ENCODE data around the gene PRRG2. TPM values are rescaled to one million over a fixed set of nuclear protein-coding genes. Genes with fewer than 3 reads are reported as not detected.

PRRG2 gene
- total RNA-seq, 8 experiments from 2014 or later: 0.21 to 1.1 (median 0.60) TPM

DNA sequence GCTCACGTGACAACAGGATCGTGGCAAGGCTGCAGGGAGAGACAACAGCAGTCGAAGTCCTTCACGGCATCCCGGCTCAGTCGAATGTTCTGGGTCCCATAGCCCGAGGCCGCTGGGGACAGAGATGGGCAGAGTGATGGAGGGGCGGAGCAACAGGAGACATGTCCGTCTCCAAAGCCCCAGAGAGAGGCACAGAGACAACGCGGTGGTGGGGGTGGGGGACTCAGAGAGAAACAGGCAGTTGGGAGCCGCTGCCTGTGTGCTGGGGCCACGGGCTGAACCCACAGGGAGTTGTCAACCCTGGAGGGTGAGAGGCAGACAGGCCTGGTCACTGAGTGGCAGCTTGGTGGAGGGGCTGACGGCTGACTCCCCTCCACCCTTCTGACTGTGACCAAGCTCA, 21.2 kb upstream of the PRRG2 start:
- no peak overlapping the region for H3K27ac ChIP-seq
- 60 to 100% (median 72%) methylated on average over 1 to 10 of the region's 15 CpGs; no CpG with 5 or more reads in 5 of the 10 experiments for WGBS, 10 experiments
- in situ Hi-C loops (cut with MboI; ENCODE audit: low pct_unique_long_range_greater_than_20kb in 2 of 9, low sequenced_read_pairs in 9 of 9, unreplicated experiment in 9 of 9): no loop called here

DNA sequence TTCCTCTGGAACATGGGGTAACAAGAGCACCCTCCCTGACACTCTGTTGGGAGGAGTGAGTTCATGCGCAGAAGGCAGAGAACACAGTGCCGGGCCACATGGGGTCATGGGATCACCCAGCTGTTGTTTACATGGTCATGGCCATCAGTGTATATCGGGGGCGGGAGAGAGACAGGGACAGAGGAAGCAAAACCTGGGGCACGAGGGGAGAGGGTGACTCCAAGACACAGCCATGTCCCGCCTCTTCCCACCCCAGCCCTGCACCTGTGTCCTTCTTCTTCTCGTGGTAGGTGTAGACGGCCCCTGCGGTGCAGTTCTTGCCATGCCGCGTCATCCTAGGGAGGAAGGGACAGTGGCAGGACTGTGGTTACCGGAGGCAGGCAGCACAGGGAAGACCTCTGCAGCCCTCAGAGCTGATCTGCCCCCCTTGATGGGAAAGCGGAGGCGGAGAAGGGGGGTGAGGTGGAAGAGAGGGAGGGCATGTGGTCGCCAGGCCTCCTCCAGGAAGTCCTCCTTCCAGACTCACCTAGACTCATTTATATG, 20.7 kb upstream of the PRRG2 start:
- WGBS, 10 experiments: 62 to 95% (median 83%) methylated on average over 1 to 6 of the region's 15 CpGs; no CpG with 5 or more reads in 4 of the 10 experiments

More for the DNA sequence above, 21.2 kb upstream of the PRRG2 start:
- Histone ChIP-seq H3K4me3 (no peak overlapping the region), H3K4me1 (replicated peaks in 1 of 2) (peaks cover 6 to 10% of the 10 kb centered on the region in 2 donors)
- no peak for ATAC-seq (replicated peaks in 6 of 8)

DNA sequence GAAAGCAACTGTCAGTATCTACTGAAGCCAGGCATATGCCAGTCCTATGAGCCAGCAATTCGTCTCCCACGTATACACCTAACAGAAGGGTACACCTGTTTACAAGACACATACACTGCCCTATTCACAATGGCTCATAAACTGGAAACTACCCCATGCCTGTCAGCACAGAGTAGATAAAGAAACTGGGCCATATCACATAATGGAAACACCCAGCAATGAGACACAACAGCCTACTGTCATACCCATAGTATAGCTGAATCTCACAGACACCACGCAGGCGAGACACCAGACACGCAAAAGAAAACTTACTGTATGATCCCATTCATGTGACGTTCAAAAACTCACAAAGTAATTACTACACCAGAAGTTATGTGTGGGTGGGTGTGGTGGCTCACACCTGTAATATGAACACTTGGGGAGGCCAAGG, 16.5 kb upstream of the PRRG2 start:
- 57 to 100% (median 96%) methylated on average over 1 to 6 of the region's 6 CpGs; no CpG with 5 or more reads in 1 of the 10 experiments for WGBS, 10 experiments
- Histone ChIP-seq H3K4me3 (no peak overlapping the region), H3K27ac (no peak overlapping the region), H3K4me1 (replicated peaks in 1 of 2) (no peaks in the 10 kb centered on the region)
- in situ Hi-C loops (cut with MboI; ENCODE audit: low pct_unique_long_range_greater_than_20kb in 2 of 9, low sequenced_read_pairs in 9 of 9, unreplicated experiment in 9 of 9): no loop called here
- ATAC-seq (replicated peaks in 6 of 8): no peak

More for the DNA sequence above, 20.7 kb upstream of the PRRG2 start:
- H3K4me3 ChIP-seq: no peak overlapping the region
- no peak overlapping the region for H3K27ac ChIP-seq
- no peak for ATAC-seq (replicated peaks in 6 of 8)
- H3K4me1 ChIP-seq (replicated peaks in 1 of 2): peaks cover 6 to 10% of the 10 kb centered on the region in 2 donors
- in situ Hi-C loops (cut with MboI; ENCODE audit: low pct_unique_long_range_greater_than_20kb in 2 of 9, low sequenced_read_pairs in 9 of 9, unreplicated experiment in 9 of 9): no loop called here

DNA sequence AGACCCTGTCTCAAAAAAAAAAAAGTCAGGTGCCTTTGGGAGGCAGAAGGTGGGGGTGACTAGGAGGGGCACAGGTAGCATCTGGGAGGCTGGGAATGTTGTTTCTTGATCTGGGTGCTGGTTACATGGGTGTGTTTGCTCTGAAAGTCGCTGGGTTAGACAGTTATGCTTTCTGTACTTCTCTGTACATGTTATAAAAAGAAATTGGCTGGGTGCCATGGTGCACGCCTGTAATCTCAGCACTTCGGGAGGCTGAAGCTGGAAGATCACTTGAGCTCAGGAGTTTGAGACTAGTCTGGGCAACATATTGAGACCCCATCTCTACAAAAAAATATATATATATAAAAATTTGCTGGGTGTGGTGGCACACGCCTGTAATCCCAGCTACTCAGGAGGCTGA, 15.9 kb upstream of the PRRG2 start:
- Histone ChIP-seq H3K27ac (no peak overlapping the region), H3K4me3 (no peak overlapping the region), H3K4me1 (replicated peaks in 1 of 2) (peaks cover 0 to under 1% of the 10 kb centered on the region in 2 donors)
- 33 to 100% (median 77%) methylated on average over 1 to 3 of the region's 4 CpGs; no CpG with 5 or more reads in 2 of the 10 experiments for WGBS, 10 experiments
- no peak for ATAC-seq (replicated peaks in 6 of 8)
- in situ Hi-C loops (cut with MboI; ENCODE audit: low pct_unique_long_range_greater_than_20kb in 2 of 9, low sequenced_read_pairs in 9 of 9, unreplicated experiment in 9 of 9): no loop called here

DNA sequence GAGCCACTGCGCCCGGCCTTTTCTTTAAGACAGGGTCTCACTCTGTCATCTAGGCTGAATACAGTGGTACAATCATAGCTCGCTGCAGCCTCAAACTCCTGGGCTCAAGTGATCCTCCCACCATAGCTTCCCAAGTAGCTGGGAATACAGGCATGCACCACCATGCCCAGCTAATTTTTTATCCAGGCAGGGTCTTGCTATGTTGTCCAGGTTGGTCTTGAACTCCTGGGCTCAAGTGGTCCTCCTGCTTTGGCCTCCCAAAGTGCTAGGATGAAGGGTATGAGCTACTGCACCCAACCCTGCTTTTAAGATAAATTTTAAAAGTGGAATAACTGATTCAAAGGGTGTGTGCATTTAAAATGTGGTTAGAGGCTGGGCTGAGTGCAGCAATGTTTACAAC, 14.8 kb upstream of the PRRG2 start:
- Histone ChIP-seq H3K4me1 (replicated peaks in 1 of 2) (peaks cover 0 to 4% of the 10 kb centered on the region in 2 donors), H3K4me3 (no peak overlapping the region), H3K27ac (no peak overlapping the region)
- ATAC-seq (replicated peaks in 6 of 8): no peak
- 100% methylated on average over 1 of the region's 3 CpGs; no CpG with 5 or more reads in 9 of the 10 experiments for WGBS, 10 experiments
- in situ Hi-C loops (cut with MboI; ENCODE audit: low pct_unique_long_range_greater_than_20kb in 2 of 9, low sequenced_read_pairs in 9 of 9, unreplicated experiment in 9 of 9): no loop called here

DNA sequence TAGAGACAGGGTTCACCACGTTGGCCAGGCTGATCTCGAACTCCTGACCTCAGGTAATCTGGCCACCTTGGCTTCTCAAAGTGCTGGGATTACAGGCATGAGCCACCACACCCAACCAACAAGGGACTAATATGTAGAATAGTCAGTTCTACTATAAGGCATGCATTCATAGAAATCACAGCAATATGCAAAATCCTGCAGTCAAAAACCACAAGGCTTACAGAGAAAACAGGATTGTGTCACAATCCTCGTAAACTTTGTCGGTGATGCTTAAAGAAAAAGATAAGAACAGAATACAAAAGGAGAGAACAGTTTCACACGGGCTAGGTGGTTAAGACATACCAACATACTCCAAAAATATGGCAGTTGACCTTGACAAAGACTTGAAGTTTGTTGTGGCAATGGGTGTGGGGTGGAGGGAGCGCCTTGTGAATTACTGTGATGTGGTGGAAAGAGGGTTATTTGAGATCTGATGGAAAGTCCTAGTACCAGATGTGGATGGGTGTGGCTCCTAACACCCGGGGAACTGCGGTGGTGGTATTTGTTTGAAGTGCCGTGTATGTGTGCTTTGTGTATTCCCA, 13.2 kb upstream of the PRRG2 start:
- peaks cover 0 to 6% of the 10 kb centered on the region in 2 donors for H3K4me1 ChIP-seq (replicated peaks in 1 of 2)
- 0 to 93% (median 84%) methylated on average over 2 to 9 of the region's 9 CpGs; no CpG with 5 or more reads in 1 of the 10 experiments for WGBS, 10 experiments
- no peak overlapping the region for H3K27ac ChIP-seq
- in situ Hi-C loops (cut with MboI; ENCODE audit: low pct_unique_long_range_greater_than_20kb in 2 of 9, low sequenced_read_pairs in 9 of 9, unreplicated experiment in 9 of 9): no loop called here
- peak in 3 of 8 experiments; percentile 84 to 85 (median 84) for ATAC-seq (replicated peaks in 6 of 8)
- no peak overlapping the region for H3K4me3 ChIP-seq

DNA sequence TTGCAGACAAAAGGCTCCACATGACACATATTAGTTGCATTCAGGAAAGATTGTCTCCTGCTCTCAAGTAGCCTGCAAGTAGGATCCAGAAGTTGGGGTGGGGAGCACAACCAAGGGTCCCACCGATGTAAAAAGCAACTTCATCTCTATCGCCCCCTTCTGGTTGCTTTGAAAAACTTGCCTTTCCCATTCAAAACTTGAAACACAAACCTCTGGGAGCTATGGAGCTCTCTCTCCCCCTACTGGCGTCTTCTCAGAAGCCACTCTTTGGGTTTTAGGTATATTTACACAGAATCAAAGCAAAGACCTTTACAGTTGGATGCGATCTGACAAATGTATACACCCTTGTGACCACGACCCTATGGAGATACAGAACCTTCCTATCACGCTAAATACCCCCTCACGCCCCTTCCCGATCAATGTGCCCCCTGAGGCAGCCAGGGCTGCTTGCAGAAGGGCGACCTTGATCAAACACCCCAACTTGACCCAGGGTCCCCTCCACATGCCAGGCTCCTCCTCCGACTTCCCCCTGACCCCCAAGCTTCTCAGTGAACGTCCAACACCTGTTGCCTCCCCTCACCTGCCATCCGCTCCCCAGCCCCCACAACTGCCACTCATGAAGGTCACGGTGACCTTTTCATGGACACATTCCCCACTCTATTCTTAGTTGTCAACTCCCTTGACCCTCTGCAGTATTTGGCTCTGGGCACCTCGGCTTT, 10.8 kb upstream of the PRRG2 start:
- ATAC-seq (replicated peaks in 6 of 8): peak; percentile 2 to 56 (median 51)
- Histone ChIP-seq H3K4me1 (replicated peaks in 1 of 2) (peaks cover 0 to 6% of the 10 kb centered on the region in 2 donors), H3K4me3 (no peak overlapping the region), H3K27ac (no peak overlapping the region)
- in situ Hi-C loops (cut with MboI; ENCODE audit: low pct_unique_long_range_greater_than_20kb in 2 of 9, low sequenced_read_pairs in 9 of 9, unreplicated experiment in 9 of 9): no loop called here
- 0 to 27% (median 7%) methylated on average over 2 to 8 of the region's 14 CpGs; no CpG with 5 or more reads in 5 of the 10 experiments for WGBS, 10 experiments

DNA sequence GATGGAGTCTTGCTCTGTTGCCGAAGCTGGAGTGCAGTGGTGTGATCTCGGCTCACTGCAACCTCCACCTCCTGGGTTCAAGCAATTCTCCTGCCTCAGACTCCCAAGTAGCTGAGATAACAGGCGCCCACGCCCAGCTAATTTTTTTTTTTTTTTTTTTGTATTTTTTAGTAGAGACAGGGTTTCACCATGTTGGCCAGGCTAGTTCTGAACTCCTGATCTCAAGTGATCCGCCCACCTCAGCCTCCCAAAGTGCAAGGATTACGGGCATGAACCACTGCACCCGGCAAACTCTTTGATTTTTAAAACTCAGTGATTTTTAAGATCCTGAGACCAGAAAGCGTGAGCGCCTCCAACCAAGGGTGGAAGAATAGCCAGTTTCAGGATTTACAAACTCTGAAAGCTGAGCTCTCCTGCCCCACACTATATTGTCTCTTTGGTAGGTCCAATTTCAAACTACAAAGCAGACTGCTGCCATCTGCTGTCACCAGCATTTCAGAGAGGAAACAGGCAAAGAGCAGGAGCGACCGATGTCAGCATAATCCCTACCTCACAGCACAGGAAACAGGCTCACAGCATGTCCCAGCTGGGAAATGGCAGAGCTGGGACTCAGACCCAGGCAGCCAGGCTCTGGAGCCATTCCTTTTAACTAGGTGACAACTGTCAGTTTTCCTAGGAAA, 10.0 kb upstream of the PRRG2 start:
- ATAC-seq (replicated peaks in 6 of 8): peak in 5 of 8 experiments; percentile 56 to 75 (median 71)
- H3K4me1 ChIP-seq (replicated peaks in 1 of 2): peaks cover 0 to 6% of the 10 kb centered on the region in 2 donors
- no peak overlapping the region for H3K27ac ChIP-seq
- 50 to 100% (median 79%) methylated on average over 2 to 9 of the region's 11 CpGs for WGBS, 10 experiments
- H3K4me3 ChIP-seq: no peak overlapping the region
- in situ Hi-C loops (cut with MboI; ENCODE audit: low pct_unique_long_range_greater_than_20kb in 2 of 9, low sequenced_read_pairs in 9 of 9, unreplicated experiment in 9 of 9): no loop called here

DNA sequence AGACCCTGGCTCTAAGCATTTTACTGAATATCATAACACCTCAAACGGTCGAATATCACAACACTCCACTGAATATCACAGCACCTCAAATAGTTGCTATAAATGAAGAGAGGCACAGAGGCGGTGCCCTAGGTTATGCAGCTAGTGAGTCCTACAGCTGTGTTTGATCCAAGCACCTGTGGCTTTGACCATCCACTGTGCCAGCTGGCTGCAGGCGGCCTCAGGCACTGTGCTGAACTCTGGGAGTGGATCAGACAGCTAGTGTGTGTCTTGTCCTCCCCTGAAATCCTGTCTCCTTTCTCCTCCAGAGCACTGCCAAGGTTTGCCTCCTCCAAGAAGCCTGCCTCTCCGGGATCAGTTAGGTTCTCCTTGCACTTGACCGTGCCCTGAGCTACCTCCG, 8.1 kb upstream of the PRRG2 start:
- H3K4me1 ChIP-seq (replicated peaks in 1 of 2): peaks cover 0 to 6% of the 10 kb centered on the region in 2 donors
- in situ Hi-C loops (cut with MboI; ENCODE audit: low pct_unique_long_range_greater_than_20kb in 2 of 9, low sequenced_read_pairs in 9 of 9, unreplicated experiment in 9 of 9): no loop called here
- 60 to 100% (median 99%) methylated on average over 1 to 4 of the region's 7 CpGs; no CpG with 5 or more reads in 2 of the 10 experiments for WGBS, 10 experiments
- no peak overlapping the region for H3K27ac ChIP-seq
- ATAC-seq (replicated peaks in 6 of 8): peak in 2 of 8 experiments; percentile 11 to 62
- no peak overlapping the region for H3K4me3 ChIP-seq

DNA sequence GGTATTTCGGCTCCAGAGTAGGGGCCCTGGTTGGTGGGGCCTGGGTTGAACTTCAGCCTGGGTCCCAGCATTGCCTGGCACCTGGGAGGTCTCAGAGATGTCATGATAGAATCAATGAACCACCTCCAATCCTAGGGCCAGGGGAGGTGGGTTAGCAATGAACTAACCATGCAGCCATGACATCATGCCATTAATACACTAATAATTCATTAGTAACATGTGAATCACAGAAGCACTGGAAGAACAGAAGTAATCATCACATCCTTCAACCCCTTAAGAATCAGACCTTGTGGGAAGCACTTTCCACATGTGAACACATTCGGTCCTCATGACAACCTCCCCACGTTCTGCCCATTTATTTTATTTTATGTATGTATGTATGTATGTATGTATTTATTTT, 7.7 kb upstream of the PRRG2 start:
- H3K4me3 ChIP-seq: no peak overlapping the region
- peak in 4 of 8 experiments; percentile 52 to 64 (median 60) for ATAC-seq (replicated peaks in 6 of 8)
- peaks cover 0 to 6% of the 10 kb centered on the region in 2 donors for H3K4me1 ChIP-seq (replicated peaks in 1 of 2)
- 40 to 100% (median 92%) methylated on average over 1 to 3 of the region's 3 CpGs; no CpG with 5 or more reads in 4 of the 10 experiments for WGBS, 10 experiments
- in situ Hi-C loops (cut with MboI; ENCODE audit: low pct_unique_long_range_greater_than_20kb in 2 of 9, low sequenced_read_pairs in 9 of 9, unreplicated experiment in 9 of 9): no loop called here
- H3K27ac ChIP-seq: no peak overlapping the region

DNA sequence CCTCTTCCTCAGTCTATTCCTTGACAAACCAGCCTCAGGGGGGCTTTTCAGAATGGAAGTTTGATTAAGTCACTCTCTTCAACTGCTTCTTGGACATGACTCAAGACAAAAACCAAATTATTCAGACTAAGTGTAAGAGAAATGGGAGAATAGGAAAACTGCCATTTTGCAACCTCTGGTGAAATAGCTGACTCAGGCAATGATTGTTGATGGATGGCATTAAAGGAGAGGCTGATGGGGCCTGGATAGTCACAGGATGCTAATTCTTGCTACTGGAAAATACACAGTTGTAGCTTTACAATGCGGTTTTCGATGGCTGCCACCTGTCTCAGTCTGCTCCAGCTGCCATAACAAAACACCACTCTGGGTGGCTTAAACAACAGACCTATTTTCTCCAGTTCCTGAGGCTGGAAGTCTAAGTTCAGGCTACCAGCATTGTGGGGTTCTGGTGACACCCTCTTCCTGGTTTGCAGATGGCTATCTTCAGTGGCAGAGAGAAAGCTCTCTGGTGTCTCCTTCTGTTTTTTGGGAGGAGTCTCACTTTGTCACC, 6.8 kb upstream of the PRRG2 start:
- in situ Hi-C loops (cut with MboI; ENCODE audit: low pct_unique_long_range_greater_than_20kb in 2 of 9, low sequenced_read_pairs in 9 of 9, unreplicated experiment in 9 of 9): no loop called here
- ATAC-seq (replicated peaks in 6 of 8): peak in 1 of 8 experiments; percentile 40
- WGBS, 10 experiments: 34 to 100% (median 94%) methylated on average over 1 to 2 of the region's 2 CpGs; no CpG with 5 or more reads in 3 of the 10 experiments
- no peak overlapping the region for H3K4me3 ChIP-seq
- H3K4me1 ChIP-seq (replicated peaks in 1 of 2): peaks cover 6 to 9% of the 10 kb centered on the region in 2 donors
- no peak overlapping the region for H3K27ac ChIP-seq

DNA sequence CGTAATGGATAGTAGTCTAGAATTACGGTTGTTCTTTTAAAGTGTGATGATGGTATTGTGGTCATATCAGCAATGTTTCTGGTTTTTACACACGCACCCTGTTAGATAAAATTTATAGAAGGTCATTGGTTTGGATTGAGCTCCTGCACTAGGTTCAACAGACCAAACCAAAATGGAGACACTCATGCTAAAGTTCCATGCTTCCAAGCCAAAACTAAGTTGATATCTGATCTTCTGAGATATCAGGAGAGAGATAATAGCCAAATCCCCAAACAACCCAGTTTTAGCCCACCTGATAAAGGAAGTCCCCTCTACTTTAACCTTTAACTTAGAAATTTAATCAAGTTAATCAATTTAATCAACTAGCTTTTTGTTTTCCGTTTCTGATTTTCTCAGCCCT, 1.9 kb upstream of the PRRG2 start:
- in situ Hi-C loops (cut with MboI; ENCODE audit: low pct_unique_long_range_greater_than_20kb in 2 of 9, low sequenced_read_pairs in 9 of 9, unreplicated experiment in 9 of 9): no loop called here
- Histone ChIP-seq H3K4me1 (replicated peaks in 1 of 2) (peaks cover 5 to 11% of the 10 kb centered on the region in 2 donors), H3K4me3 (peak overlapping the region in 2 of 5 donors; percentile 4 to 85), H3K27ac (no peak overlapping the region)
- no peak for ATAC-seq (replicated peaks in 6 of 8)
- WGBS, 10 experiments: 60 to 94% (median 79%) methylated on average over 2 to 4 of the region's 4 CpGs; no CpG with 5 or more reads in 1 of the 10 experiments
